ENCODE measurements around the gene CDKN1C. TPM values are rescaled to one million over a fixed set of nuclear protein-coding genes. Genes with fewer than 3 reads are reported as not detected.

Gene CDKN1C
- total RNA-seq, 1 donor from 2014 or later, result 9.5 TPM

DNA sequence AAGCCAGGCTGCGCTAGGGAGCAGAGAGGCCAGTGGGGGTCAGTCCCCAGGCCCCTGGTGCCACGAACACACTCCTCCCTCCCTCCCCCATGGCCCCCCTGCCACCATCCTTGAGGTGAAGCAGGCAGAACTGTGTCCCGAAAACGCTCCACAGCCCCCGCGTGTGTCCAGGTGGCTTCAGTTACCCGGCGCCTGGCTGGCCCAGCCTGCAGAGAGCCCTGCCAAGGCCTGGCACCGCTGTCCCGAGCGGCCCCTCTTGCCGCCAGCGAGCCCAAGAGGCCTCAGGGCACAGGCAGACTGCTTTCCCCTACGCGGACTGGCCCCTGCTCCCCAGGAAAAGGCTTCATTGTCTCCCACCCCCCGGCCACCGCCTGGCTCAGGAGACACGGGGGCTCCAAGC, 27.7 kb downstream of the CDKN1C start:
- FAIRE-seq, result no peak
- DNase-seq (ENCODE audit: low read depth), result no peak
- Histone ChIP-seq H3K27me3 (ENCODE audit: control insufficient read depth, insufficient read depth, low read length) (peaks cover 9% of the 10 kb centered on the region), H3K4me3 (ENCODE audit: low read depth, low read length) (no peak overlapping the region), H3K36me3 (ENCODE audit: control insufficient read depth, insufficient read depth, low read length) (no peaks in the 10 kb centered on the region)
- TF ChIP-seq, protein P1, sequence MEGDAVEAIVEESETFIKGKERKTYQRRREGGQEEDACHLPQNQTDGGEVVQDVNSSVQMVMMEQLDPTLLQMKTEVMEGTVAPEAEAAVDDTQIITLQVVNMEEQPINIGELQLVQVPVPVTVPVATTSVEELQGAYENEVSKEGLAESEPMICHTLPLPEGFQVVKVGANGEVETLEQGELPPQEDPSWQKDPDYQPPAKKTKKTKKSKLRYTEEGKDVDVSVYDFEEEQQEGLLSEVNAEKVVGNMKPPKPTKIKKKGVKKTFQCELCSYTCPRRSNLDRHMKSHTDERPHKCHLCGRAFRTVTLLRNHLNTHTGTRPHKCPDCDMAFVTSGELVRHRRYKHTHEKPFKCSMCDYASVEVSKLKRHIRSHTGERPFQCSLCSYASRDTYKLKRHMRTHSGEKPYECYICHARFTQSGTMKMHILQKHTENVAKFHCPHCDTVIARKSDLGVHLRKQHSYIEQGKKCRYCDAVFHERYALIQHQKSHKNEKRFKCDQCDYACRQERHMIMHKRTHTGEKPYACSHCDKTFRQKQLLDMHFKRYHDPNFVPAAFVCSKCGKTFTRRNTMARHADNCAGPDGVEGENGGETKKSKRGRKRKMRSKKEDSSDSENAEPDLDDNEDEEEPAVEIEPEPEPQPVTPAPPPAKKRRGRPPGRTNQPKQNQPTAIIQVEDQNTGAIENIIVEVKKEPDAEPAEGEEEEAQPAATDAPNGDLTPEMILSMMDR (IDR thresholded peaks at IDR 0.05; ENCODE audit: insufficient read depth, low read length, severe bottlenecking), result no peak

DNA sequence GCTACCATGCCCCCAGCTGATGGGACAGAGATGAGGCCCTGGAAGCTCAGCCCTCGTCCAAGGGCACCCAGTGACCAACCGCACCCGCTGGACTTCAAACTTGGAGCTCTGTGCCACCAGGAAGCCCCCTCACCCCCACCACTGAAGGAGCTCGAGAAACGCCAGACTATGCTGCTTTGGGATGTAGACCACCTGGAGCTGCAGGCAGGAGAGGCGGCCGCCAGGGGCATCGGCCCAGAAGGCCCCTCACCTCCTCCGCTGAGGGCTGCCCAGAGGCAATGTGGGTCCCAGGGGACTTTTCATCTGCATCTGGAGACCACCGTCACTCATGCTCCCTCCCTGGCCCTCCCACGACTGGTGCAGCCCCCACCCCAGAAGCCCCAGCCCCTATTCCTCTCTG, 28.3 kb downstream of the CDKN1C start:
- Histone ChIP-seq H3K36me3 (ENCODE audit: control insufficient read depth, insufficient read depth, low read length) (no peaks in the 10 kb centered on the region), H3K4me3 (ENCODE audit: low read depth, low read length) (no peak overlapping the region), H3K27me3 (ENCODE audit: control insufficient read depth, insufficient read depth, low read length) (peaks cover 9% of the 10 kb centered on the region)
- FAIRE-seq (no peak), DNase-seq (ENCODE audit: low read depth) (no peak)
- TF ChIP-seq, protein P1 (IDR thresholded peaks at IDR 0.05; ENCODE audit: insufficient read depth, low read length, severe bottlenecking), result no peak

DNA sequence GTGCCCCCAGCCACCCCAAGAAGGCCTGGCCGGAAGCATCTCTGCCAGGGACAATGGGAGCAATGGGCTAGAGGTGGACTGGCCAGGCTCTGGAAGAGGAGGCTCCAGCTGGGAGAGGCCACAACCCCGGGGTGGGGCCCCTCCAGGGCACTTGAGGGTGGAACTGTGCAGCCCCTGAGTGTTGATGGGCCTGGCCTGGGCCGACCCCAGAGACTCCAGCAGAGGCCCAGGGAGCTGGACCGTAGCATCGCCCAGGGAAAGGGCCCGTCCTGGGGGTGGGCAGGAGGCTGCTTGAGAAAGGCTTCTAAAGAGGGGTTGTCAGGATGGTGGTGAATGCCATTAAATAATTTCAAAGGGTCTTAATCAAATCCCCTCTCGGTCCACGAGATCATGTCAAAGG, 30.4 kb downstream of the CDKN1C start:
- DNase-seq (ENCODE audit: low read depth) (no peak), FAIRE-seq (no peak)
- H3K4me3 ChIP-seq (ENCODE audit: low read depth, low read length), result no peak overlapping the region
- peaks cover 2% of the 10 kb centered on the region for H3K27me3 ChIP-seq (ENCODE audit: control insufficient read depth, insufficient read depth, low read length)
- TF ChIP-seq, protein P1 (IDR thresholded peaks at IDR 0.05; ENCODE audit: insufficient read depth, low read length, severe bottlenecking), result no peak
- no peaks in the 10 kb centered on the region for H3K36me3 ChIP-seq (ENCODE audit: control insufficient read depth, insufficient read depth, low read length)

DNA sequence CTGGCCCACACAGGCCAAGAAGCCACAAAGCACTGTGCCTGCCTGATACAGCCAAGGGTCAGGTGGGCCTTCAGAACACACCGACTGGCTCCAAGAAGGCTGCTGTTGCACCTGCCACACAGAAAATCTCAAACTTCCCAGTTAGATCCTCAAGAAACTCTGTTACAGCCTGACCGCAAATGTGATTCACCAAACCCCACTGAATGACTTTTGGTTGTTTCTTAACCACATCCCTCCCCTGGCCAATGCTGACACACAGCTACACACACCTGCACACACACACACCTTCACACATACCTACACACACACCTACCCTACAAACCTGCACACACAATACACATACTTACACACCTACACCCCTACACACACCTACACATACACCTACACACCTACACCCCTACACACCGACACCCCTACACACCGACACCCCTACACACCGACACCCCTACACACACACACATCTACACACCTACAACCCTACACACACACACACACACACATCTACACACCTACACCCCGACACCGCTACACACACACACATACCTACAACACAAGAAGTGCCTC, 31.5 kb downstream of the CDKN1C start:
- DNase-seq (ENCODE audit: low read depth) (peak; percentile 3), FAIRE-seq (peak; percentile 98)
- H3K4me3 ChIP-seq (ENCODE audit: low read depth, low read length), result no peak overlapping the region
- TF ChIP-seq, protein P1 (IDR thresholded peaks at IDR 0.05; ENCODE audit: insufficient read depth, low read length, severe bottlenecking), result no peak
- H3K36me3 ChIP-seq (ENCODE audit: control insufficient read depth, insufficient read depth, low read length), result no peaks in the 10 kb centered on the region
- peaks cover 2% of the 10 kb centered on the region for H3K27me3 ChIP-seq (ENCODE audit: control insufficient read depth, insufficient read depth, low read length)

DNA sequence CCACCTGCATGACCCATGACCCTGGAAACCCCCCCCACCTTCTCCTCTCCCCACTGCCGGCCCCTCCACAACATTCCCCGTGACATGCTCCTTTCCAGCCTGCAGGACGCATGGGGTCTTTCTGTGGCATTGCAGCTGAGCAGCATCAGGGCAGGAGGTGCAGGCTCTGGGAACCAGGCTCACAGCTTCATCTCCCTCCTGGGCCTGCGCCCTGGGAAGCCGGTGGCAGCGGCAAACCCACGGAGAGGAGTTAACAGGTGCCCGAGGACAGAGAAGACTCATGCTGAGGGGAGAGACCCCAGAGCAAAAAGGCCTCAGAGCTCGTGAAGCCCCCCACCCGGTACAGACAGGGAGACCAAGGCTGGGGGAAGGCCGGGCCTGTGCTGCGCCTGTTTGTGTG, 32.2 kb downstream of the CDKN1C start:
- FAIRE-seq, result no peak
- H3K27me3 ChIP-seq (ENCODE audit: control insufficient read depth, insufficient read depth, low read length), result peaks cover 2% of the 10 kb centered on the region

More for the DNA sequence above, 32.2 kb downstream of the CDKN1C start:
- H3K4me3 ChIP-seq (ENCODE audit: low read depth, low read length), result no peak overlapping the region
- no peaks in the 10 kb centered on the region for H3K36me3 ChIP-seq (ENCODE audit: control insufficient read depth, insufficient read depth, low read length)
- no peak for DNase-seq (ENCODE audit: low read depth)
- TF ChIP-seq, protein P1 (IDR thresholded peaks at IDR 0.05; ENCODE audit: insufficient read depth, low read length, severe bottlenecking), result no peak

Data from bronchial epithelial cell (primary cell).